HUDEP-2 (cell line): Measurements from ENCODE around the gene SCIN.
"Not testable (repeated sequence)": the region's sequence is repeated elsewhere in the genome, so short reads cannot be mapped to it uniquely, and the experiment has no call there.

ENCODE experiments used
- DNase-seq, 76 experiments: peaks; one replicate each; lab custom pipeline; 2025; ENCODE audit not compliant: unreplicated experiment in 76 of 76; lab: John Stamatoyannopoulos, UW

Gene SCIN

GRCh38 chr7:12686234-12686890, 115.8 kb downstream of the SCIN start:
- DNase-seq: peak; percentile 66 to 99 (median 94)

GRCh38 chr7:12686891-12687717, 116.6 kb downstream of the SCIN start, which contains the start of gene ARL4A:
Gene ARL4A, plus strand, starts transcription at chr7:12687633. Its CDS starts 622 bp downstream, at chr7:12688255.
- DNase-seq: peak; percentile 30 to 100 (median 98)

- peak in 2 of 76 experiments; percentile 52 to 60 for DNase-seq
Observed at GRCh38 chr7:12687718-12688171, 117.2 kb downstream of the SCIN start.

- not testable (repeated sequence) for DNase-seq
Observed at GRCh38 chr7:12688485-12689170, 118.1 kb downstream of the SCIN start.

GRCh38 chr7:12689451-12689850, 118.9 kb downstream of the SCIN start:
- no peak for DNase-seq

GRCh38 chr7:12690041-12690878, 119.7 kb downstream of the SCIN start:
- DNase-seq: peak in 1 of 76 experiments; percentile 44

GRCh38 chr7:12691388-12691787, 120.9 kb downstream of the SCIN start:
- DNase-seq: not testable (repeated sequence)

- peak in 1 of 76 experiments; percentile 23 for DNase-seq
Observed at GRCh38 chr7:12692035-12692434, 121.5 kb downstream of the SCIN start.

- peak in 2 of 76 experiments; percentile 4 to 10 for DNase-seq
Observed at GRCh38 chr7:12692479-12693259, 122.1 kb downstream of the SCIN start.

- DNase-seq: no peak
Observed at GRCh38 chr7:12694817-12695216, 124.3 kb downstream of the SCIN start.

- DNase-seq: no peak
Observed at GRCh38 chr7:12695965-12696364, 125.4 kb downstream of the SCIN start.

- DNase-seq: no peak
Observed at GRCh38 chr7:12699299-12699698, 128.8 kb downstream of the SCIN start.

GRCh38 chr7:12701433-12701832, 130.9 kb downstream of the SCIN start:
- no peak for DNase-seq

GRCh38 chr7:12703881-12704280, 133.4 kb downstream of the SCIN start:
- DNase-seq: no peak

- DNase-seq: no peak
Observed at GRCh38 chr7:12705878-12706277, 135.4 kb downstream of the SCIN start.

GRCh38 chr7:12706900-12707536, 136.5 kb downstream of the SCIN start:
- no peak for DNase-seq

GRCh38 chr7:12708314-12708713, 137.8 kb downstream of the SCIN start:
- DNase-seq: no peak
